Gastrocnemius medialis (tissue), 4 donors: ENCODE results near the gene RAET1L. TPM values are rescaled to one million over a fixed set of nuclear protein-coding genes. Genes with fewer than 3 reads are reported as not detected.

Source experiments
- ATAC-seq, 2 donors: fragments of 150-250 bp; one replicate each; pipeline ENCODE4 v1.9.1; 2016
- DNase-seq, 2 donors: peaks; one replicate each; pipeline ENCODE4 v3.0.0-alpha.2; 2019
- H3K27ac ChIP-seq, 4 donors: fragments of 200-600 bp; sonication (generic); 1 replicate in 1 of 4; 2 replicates in 3 of 4; pipeline ENCODE4 v1.5.1; 2016 to 2018; ENCODE audit warnings: mild to moderate bottlenecking in 2 of 4, moderate library complexity in 1 of 4
- H3K27me3 ChIP-seq, 3 donors: fragments of 200-600 bp; sonication (generic) in 2 of 3; 1 replicate in 1 of 3; 2 replicates in 2 of 3; pipeline versions ENCODE4 v1.5.1 to v1.6.0; 2016 to 2019; ENCODE audit warnings: mild to moderate bottlenecking in 1 of 3, moderate library complexity in 1 of 3
- H3K36me3 ChIP-seq, 2 donors: fragments of 200-600 bp; sonication (generic) in 1 of 2; one replicate each; pipeline ENCODE4 v1.5.1; 2017 to 2018
- H3K4me1 ChIP-seq, 2 donors: fragments of 200-600 bp; sonication (generic) in 1 of 2; one replicate each; pipeline ENCODE4 v1.5.1; 2016 to 2017; ENCODE audit warnings: mild to moderate bottlenecking in 2 of 2
- H3K4me3 ChIP-seq, 4 donors: fragments of 200-600 bp; sonication (generic) in 3 of 4; 1 replicate in 1 of 4; 2 replicates in 3 of 4; pipeline ENCODE4 v1.5.1; 2016 to 2019; ENCODE audit warnings: mild to moderate bottlenecking in 2 of 4
- H3K9me3 ChIP-seq, 3 donors: fragments of 200-600 bp; sonication (generic) in 2 of 3; 1 replicate in 1 of 3; 2 replicates in 2 of 3; pipeline ENCODE4 v1.5.1; 2016 to 2019
- CTCF ChIP-seq, 5 experiments: fragments of 450-650 bp in 3 of 5; fragments of 200-600 bp in 2 of 5; sonication (generic) in 2 of 5; IDR thresholded peaks in 4 of 5; conservative IDR thresholded peaks in 1 of 5; 1 replicate in 4 of 5; 2 replicates in 1 of 5; pipeline ENCODE4 v1.5.1; 2016 to 2019; ENCODE audit warnings: antibody characterized with exemption in 5 of 5, mild to moderate bottlenecking in 3 of 5, moderate library complexity in 3 of 5
- POLR2A ChIP-seq, 2 donors: fragments of 450-650 bp; IDR thresholded peaks; one replicate each; pipeline ENCODE4 v1.6.1; 2017; ENCODE audit warnings: antibody characterized with exemption in 2 of 2, mild to moderate bottlenecking in 2 of 2, moderate library complexity in 2 of 2
- in situ Hi-C, 4 donors: fragments of 200-750 bp; cut with MboI; loops; one replicate each; pipeline versions ENCODE4 v1.15.0 to v1.8.0; 2017; ENCODE audit warnings: low sequenced_read_pairs in 4 of 4
- intact Hi-C: fragments of 100-400 bp; cut with DNase I; formaldehyde crosslinking; loops from one replicate; pipeline ENCODE4 v1.15.1; 2023; ENCODE audit warnings: low total_unique reads
- total RNA-seq, 4 donors: library from RNA; depleted of rRNA; stranded (reverse); fragments of >200 nt; gene quantifications; one replicate each; pipeline versions ENCODE4 v1.1.0 to v1.2.3, GENCODE V29; 2016

RAET1L gene
- total RNA-seq, 4 donors from 2014 or later: not detected

- TF ChIP-seq POLR2A (IDR thresholded peaks at IDR 0.05) (no peak), CTCF (IDR thresholded peaks at IDR 0.05 in 4 of 5, conservative IDR thresholded peaks at IDR 0.05 in 1 of 5) (no peak)
- in situ Hi-C loops: no loop called here
These were observed 37.7 kb downstream of the RAET1L start for GRCh38 chr6:149987602-149988107.

GRCh38 chr6:149985481-149985937 is 39.8 kb downstream of the RAET1L start:
- Histone ChIP-seq H3K9me3 (peaks cover 0 to 4% (median 0%) of the 10 kb centered on the region in 3 donors), H3K27me3 (peaks cover 76 to 90% (median 84%) of the 10 kb centered on the region in 3 donors), H3K4me1 (peaks cover 0 to 11% of the 10 kb centered on the region in 2 donors), H3K27ac (no peak overlapping the region), H3K36me3 (no peaks in the 10 kb centered on the region), H3K4me3 (no peak overlapping the region)
- DNase-seq (no peak), ATAC-seq (no peak)
- intact Hi-C loops: no loop called here
- TF ChIP-seq CTCF (IDR thresholded peaks at IDR 0.05 in 4 of 5, conservative IDR thresholded peaks at IDR 0.05 in 1 of 5): no peak
- in situ Hi-C loops: no loop called here

More at GRCh38 chr6:149987602-149988107, 37.7 kb downstream of the RAET1L start:
- peaks cover 5 to 22% of the 10 kb centered on the region in 2 donors for H3K4me1 ChIP-seq
- no peaks in the 10 kb centered on the region for H3K36me3 ChIP-seq
- intact Hi-C loops: no loop called here
- peaks cover 89 to 92% (median 90%) of the 10 kb centered on the region in 3 donors for H3K27me3 ChIP-seq
- peaks cover 0 to 4% (median 0%) of the 10 kb centered on the region in 3 donors for H3K9me3 ChIP-seq
- no peak overlapping the region for H3K27ac ChIP-seq
- DNase-seq (no peak), ATAC-seq (no peak)
- no peak overlapping the region for H3K4me3 ChIP-seq

- TF ChIP-seq CTCF (IDR thresholded peaks at IDR 0.05 in 4 of 5, conservative IDR thresholded peaks at IDR 0.05 in 1 of 5) (no peak), POLR2A (IDR thresholded peaks at IDR 0.05) (no peak)
- Histone ChIP-seq H3K9me3 (peaks cover 0 to 4% (median 0%) of the 10 kb centered on the region in 3 donors), H3K4me1 (peaks cover 0 to 4% of the 10 kb centered on the region in 2 donors), H3K36me3 (no peaks in the 10 kb centered on the region), H3K27me3 (peaks cover 69 to 83% (median 80%) of the 10 kb centered on the region in 3 donors), H3K27ac (no peak overlapping the region), H3K4me3 (no peak overlapping the region)
- ATAC-seq: no peak
- DNase-seq: no peak
- intact Hi-C loops (no loop called here), in situ Hi-C loops (no loop called here)
These were observed 40.6 kb downstream of the RAET1L start for GRCh38 chr6:149984773-149985172.

- Histone ChIP-seq H3K36me3 (no peaks in the 10 kb centered on the region), H3K9me3 (peaks cover 0 to under 1% (median 0%) of the 10 kb centered on the region in 3 donors), H3K4me3 (no peak overlapping the region), H3K27me3 (peaks cover 54 to 77% (median 67%) of the 10 kb centered on the region in 3 donors), H3K27ac (no peak overlapping the region), H3K4me1 (no peaks in the 10 kb centered on the region)
- DNase-seq (no peak), ATAC-seq (no peak)
- intact Hi-C loops (no loop called here), in situ Hi-C loops (no loop called here)
- TF ChIP-seq CTCF (IDR thresholded peaks at IDR 0.05 in 4 of 5, conservative IDR thresholded peaks at IDR 0.05 in 1 of 5) (no peak), POLR2A (IDR thresholded peaks at IDR 0.05) (no peak)
These were observed 42.2 kb downstream of the RAET1L start for GRCh38 chr6:149983145-149983544.

- TF ChIP-seq CTCF (IDR thresholded peaks at IDR 0.05 in 4 of 5, conservative IDR thresholded peaks at IDR 0.05 in 1 of 5) (no peak), POLR2A (IDR thresholded peaks at IDR 0.05) (no peak)
- H3K36me3 ChIP-seq: no peaks in the 10 kb centered on the region
- peaks cover 16 to 40% (median 31%) of the 10 kb centered on the region in 3 donors for H3K27me3 ChIP-seq
- H3K4me1 ChIP-seq: no peaks in the 10 kb centered on the region
- in situ Hi-C loops (no loop called here), intact Hi-C loops (no loop called here)
- ATAC-seq (no peak), DNase-seq (no peak)
- H3K4me3 ChIP-seq: no peak overlapping the region
- no peak overlapping the region for H3K27ac ChIP-seq
- H3K9me3 ChIP-seq: no peaks in the 10 kb centered on the region
These were observed 46.0 kb downstream of the RAET1L start for GRCh38 chr6:149979293-149979692.
